ENCODE results near the gene PTPRG.

Gene PTPRG

GRCh38 chr3:61903931-61904657, 342.7 kb downstream of the PTPRG start:
- H3K4me3 Mint-ChIP-seq = peak overlapping the region; percentile 59
- H3K27me3 Mint-ChIP-seq (ENCODE audit: low read depth, poor library complexity) = no peaks in the 10 kb centered on the region
- H3K9me3 Mint-ChIP-seq = no peaks in the 10 kb centered on the region
- H3K27ac Mint-ChIP-seq = peak overlapping the region; percentile 100
- TF ChIP-seq, protein P1, sequence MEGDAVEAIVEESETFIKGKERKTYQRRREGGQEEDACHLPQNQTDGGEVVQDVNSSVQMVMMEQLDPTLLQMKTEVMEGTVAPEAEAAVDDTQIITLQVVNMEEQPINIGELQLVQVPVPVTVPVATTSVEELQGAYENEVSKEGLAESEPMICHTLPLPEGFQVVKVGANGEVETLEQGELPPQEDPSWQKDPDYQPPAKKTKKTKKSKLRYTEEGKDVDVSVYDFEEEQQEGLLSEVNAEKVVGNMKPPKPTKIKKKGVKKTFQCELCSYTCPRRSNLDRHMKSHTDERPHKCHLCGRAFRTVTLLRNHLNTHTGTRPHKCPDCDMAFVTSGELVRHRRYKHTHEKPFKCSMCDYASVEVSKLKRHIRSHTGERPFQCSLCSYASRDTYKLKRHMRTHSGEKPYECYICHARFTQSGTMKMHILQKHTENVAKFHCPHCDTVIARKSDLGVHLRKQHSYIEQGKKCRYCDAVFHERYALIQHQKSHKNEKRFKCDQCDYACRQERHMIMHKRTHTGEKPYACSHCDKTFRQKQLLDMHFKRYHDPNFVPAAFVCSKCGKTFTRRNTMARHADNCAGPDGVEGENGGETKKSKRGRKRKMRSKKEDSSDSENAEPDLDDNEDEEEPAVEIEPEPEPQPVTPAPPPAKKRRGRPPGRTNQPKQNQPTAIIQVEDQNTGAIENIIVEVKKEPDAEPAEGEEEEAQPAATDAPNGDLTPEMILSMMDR (IDR thresholded peaks at IDR 0.05) = no peak
- peaks cover 65% of the 10 kb centered on the region for H3K4me1 Mint-ChIP-seq
- peaks cover 9% of the 10 kb centered on the region for H3K36me3 Mint-ChIP-seq (ENCODE audit: low read depth)
- DNase-seq = peak; percentile 16

- Mint-ChIP-seq H3K36me3 (ENCODE audit: low read depth) (no peaks in the 10 kb centered on the region), H3K4me3 (no peak overlapping the region), H3K27ac (peak overlapping the region; percentile 64), H3K9me3 (no peaks in the 10 kb centered on the region), H3K4me1 (peaks cover 70% of the 10 kb centered on the region), H3K27me3 (ENCODE audit: low read depth, poor library complexity) (no peaks in the 10 kb centered on the region)
- DNase-seq = no peak
- TF ChIP-seq, protein P1 (IDR thresholded peaks at IDR 0.05) = no peak
These were observed 345.9 kb downstream of the PTPRG start for GRCh38 chr3:61907210-61907795.

GRCh38 chr3:61908382-61908781, 347.0 kb downstream of the PTPRG start:
- Mint-ChIP-seq H3K27me3 (ENCODE audit: low read depth, poor library complexity) (no peaks in the 10 kb centered on the region), H3K4me3 (no peak overlapping the region), H3K9me3 (no peaks in the 10 kb centered on the region), H3K36me3 (ENCODE audit: low read depth) (peaks cover 6% of the 10 kb centered on the region), H3K4me1 (peaks cover 70% of the 10 kb centered on the region), H3K27ac (no peak overlapping the region)
- DNase-seq = no peak
- TF ChIP-seq, protein P1 (IDR thresholded peaks at IDR 0.05) = no peak

DNA sequence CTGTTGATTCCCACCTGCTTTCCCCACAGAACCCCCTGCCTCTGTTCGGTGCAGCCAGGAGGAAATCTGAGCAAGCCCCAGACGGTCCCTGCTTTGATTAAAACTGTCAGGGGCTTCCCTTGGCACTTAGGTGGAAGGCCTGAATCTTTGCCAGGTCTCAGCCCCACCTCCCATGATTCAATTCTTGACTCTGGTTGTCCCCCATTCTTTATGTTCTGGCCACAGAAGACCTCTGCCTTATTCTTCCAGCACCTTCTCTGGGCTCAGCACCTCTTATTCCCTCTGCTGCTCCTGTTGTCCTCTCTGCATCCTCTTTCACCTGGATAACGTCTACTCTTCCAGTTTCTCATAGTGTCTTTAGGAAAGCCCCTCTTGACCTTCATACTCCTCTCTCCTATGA, 349.4 kb downstream of the PTPRG start:
- peak overlapping the region; percentile 76 for H3K27ac Mint-ChIP-seq
- TF ChIP-seq, protein P1 (IDR thresholded peaks at IDR 0.05) = no peak
- no peak overlapping the region for H3K4me3 Mint-ChIP-seq
- H3K36me3 Mint-ChIP-seq (ENCODE audit: low read depth) = peaks cover 12% of the 10 kb centered on the region
- no peak for DNase-seq
- H3K9me3 Mint-ChIP-seq = no peaks in the 10 kb centered on the region
- no peaks in the 10 kb centered on the region for H3K27me3 Mint-ChIP-seq (ENCODE audit: low read depth, poor library complexity)
- peaks cover 69% of the 10 kb centered on the region for H3K4me1 Mint-ChIP-seq

DNA sequence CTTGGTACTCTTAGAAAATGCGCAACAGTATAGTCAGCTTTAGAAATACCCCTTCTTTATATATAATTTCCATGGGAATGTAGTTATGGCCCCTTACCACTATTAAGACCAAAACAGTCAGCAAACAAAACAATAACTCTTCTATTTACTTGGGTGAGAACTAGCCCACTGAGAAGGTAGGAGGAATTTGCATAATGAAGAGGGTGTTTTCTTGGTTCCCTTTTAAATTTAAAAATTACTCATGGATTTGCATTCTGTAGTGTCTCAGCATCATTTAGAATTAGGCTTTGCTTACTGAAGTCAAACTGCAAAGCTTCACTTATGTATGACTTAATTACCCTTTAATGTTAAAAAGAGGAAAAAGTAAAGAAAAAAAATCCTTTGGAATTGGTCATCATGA, 350.8 kb downstream of the PTPRG start:
- Mint-ChIP-seq H3K9me3 (no peaks in the 10 kb centered on the region), H3K4me3 (no peak overlapping the region), H3K27me3 (ENCODE audit: low read depth, poor library complexity) (no peaks in the 10 kb centered on the region), H3K4me1 (peaks cover 78% of the 10 kb centered on the region), H3K36me3 (ENCODE audit: low read depth) (peaks cover 12% of the 10 kb centered on the region), H3K27ac (no peak overlapping the region)
- TF ChIP-seq, protein P1 (IDR thresholded peaks at IDR 0.05) = no peak
- no peak for DNase-seq

- TF ChIP-seq, protein P1 (IDR thresholded peaks at IDR 0.05) = no peak
- Mint-ChIP-seq H3K4me1 (peaks cover 81% of the 10 kb centered on the region), H3K4me3 (no peak overlapping the region), H3K27me3 (ENCODE audit: low read depth, poor library complexity) (no peaks in the 10 kb centered on the region), H3K27ac (peak overlapping the region; percentile 40), H3K36me3 (ENCODE audit: low read depth) (peaks cover 12% of the 10 kb centered on the region), H3K9me3 (no peaks in the 10 kb centered on the region)
- DNase-seq = no peak
These were observed 352.3 kb downstream of the PTPRG start for GRCh38 chr3:61913701-61914100.

All from nephron progenitor cell (in vitro differentiated cells).